H9 (cell line): ENCODE results near the gene ADAMTS17. TPM values are rescaled to one million over a fixed set of nuclear protein-coding genes. Genes with fewer than 3 reads are reported as not detected.

Experiments
- DNase-seq: peaks from one replicate; pipeline ENCODE4 v3.0.0-alpha.2; 2017
- H2AFZ ChIP-seq: one replicate; pipeline ENCODE4 v1.6.1; 2013; ENCODE audit warnings: mild to moderate bottlenecking, low read length, control low read depth, moderate library complexity
- H2AK5ac ChIP-seq: 2 replicates; pipeline ENCODE4 v1.6.1; 2013; ENCODE audit warnings: low read length, control low read depth, mixed read lengths; ENCODE audit not compliant: insufficient read length
- H2BK120ac ChIP-seq: one replicate; pipeline ENCODE4 v1.6.1; 2013; ENCODE audit warnings: low read depth, mild to moderate bottlenecking, low read length, control low read depth, inconsistent platforms; ENCODE audit not compliant: poor library complexity, severe bottlenecking
- H2BK12ac ChIP-seq: 2 replicates; pipeline ENCODE4 v1.6.1; 2013; ENCODE audit warnings: low read length, control low read depth, mixed read lengths, low read depth; ENCODE audit not compliant: insufficient read length
- H2BK15ac ChIP-seq: 2 replicates; pipeline ENCODE4 v1.6.1; 2013; ENCODE audit warnings: low read depth, low read length, control low read depth
- H2BK20ac ChIP-seq: one replicate; pipeline ENCODE4 v1.6.1; 2013; ENCODE audit warnings: low read depth, mild to moderate bottlenecking, low read length, control low read depth, inconsistent platforms; ENCODE audit not compliant: poor library complexity, severe bottlenecking
- H2BK5ac ChIP-seq: 2 replicates; pipeline ENCODE4 v1.6.1; 2013; ENCODE audit warnings: low read length, control low read depth, mixed read lengths; ENCODE audit not compliant: insufficient read length
- H3K14ac ChIP-seq: 2 replicates; pipeline ENCODE4 v1.6.1; 2013; ENCODE audit warnings: low read length, control low read depth; ENCODE audit not compliant: insufficient read depth
- H3K18ac ChIP-seq: 2 replicates; pipeline ENCODE4 v1.6.1; 2013; ENCODE audit warnings: low read depth, mild to moderate bottlenecking, mixed read lengths, low read length, control low read depth; ENCODE audit not compliant: insufficient read length
- H3K23ac ChIP-seq: 2 replicates; pipeline ENCODE4 v1.6.1; 2013; ENCODE audit warnings: low read length, control low read depth, mixed read lengths, low read depth; ENCODE audit not compliant: insufficient read length
- H3K23me2 ChIP-seq: 2 replicates; pipeline ENCODE4 v1.6.1; 2013; ENCODE audit warnings: low read depth, mild to moderate bottlenecking, mixed read lengths, low read length, control low read depth; ENCODE audit not compliant: insufficient read length, poor library complexity, severe bottlenecking
- H3K27ac ChIP-seq: 2 replicates; pipeline ENCODE4 v1.5.1; 2013; ENCODE audit warnings: low read length, control low read depth, mixed read lengths, low read depth; ENCODE audit not compliant: insufficient read length
- H3K27me3 ChIP-seq: 2 replicates; pipeline ENCODE4 v1.6.1; 2013; ENCODE audit warnings: low read length, control low read depth, inconsistent platforms; ENCODE audit not compliant: insufficient read depth
- H3K4ac ChIP-seq: 2 replicates; pipeline ENCODE4 v1.6.1; 2013; ENCODE audit warnings: low read depth, mild to moderate bottlenecking, control low read depth, inconsistent platforms, low read length, moderate library complexity
- H3K4me1 ChIP-seq: 2 replicates; pipeline ENCODE4 v1.6.1; 2013; ENCODE audit warnings: low read length, control low read depth, inconsistent platforms; ENCODE audit not compliant: insufficient read depth
- H3K4me2 ChIP-seq: 2 replicates; pipeline ENCODE4 v1.6.1; 2013; ENCODE audit warnings: low read length, control low read depth, mixed read lengths; ENCODE audit not compliant: insufficient read length, insufficient read depth
- H3K56ac ChIP-seq: 2 replicates; pipeline ENCODE4 v1.6.1; 2013; ENCODE audit warnings: low read depth, mild to moderate bottlenecking, mixed read lengths, low read length, control low read depth; ENCODE audit not compliant: insufficient read length
- H3K79me1 ChIP-seq: 2 replicates; pipeline ENCODE4 v1.6.1; 2013; ENCODE audit warnings: low read depth, mild to moderate bottlenecking, moderate library complexity, low read length, control low read depth, inconsistent platforms; ENCODE audit not compliant: insufficient read depth, poor library complexity, severe bottlenecking
- H3K79me2 ChIP-seq: 2 replicates; pipeline ENCODE4 v1.6.1; 2013; ENCODE audit warnings: low read length, control low read depth, inconsistent platforms; ENCODE audit not compliant: insufficient read depth
- H3K9ac ChIP-seq: 2 replicates; pipeline ENCODE4 v1.6.1; 2013; ENCODE audit warnings: low read length, control low read depth, mixed read lengths; ENCODE audit not compliant: insufficient read length; ENCODE audit errors: extremely low read depth
- H3K9me3 ChIP-seq: one replicate; pipeline ENCODE4 v1.6.1; 2013; ENCODE audit warnings: low read depth, low read length, inconsistent platforms; ENCODE audit not compliant: control insufficient read depth
- H3T11ph ChIP-seq: one replicate; pipeline ENCODE4 v1.6.1; 2013; ENCODE audit warnings: mild to moderate bottlenecking, low read length, control low read depth, inconsistent platforms
- H4K20me1 ChIP-seq: one replicate; pipeline ENCODE4 v1.6.1; 2013; ENCODE audit not compliant: control insufficient read depth, insufficient read length, insufficient read depth
- H4K5ac ChIP-seq: 2 replicates; pipeline ENCODE4 v1.6.1; 2013; ENCODE audit warnings: low read depth, mild to moderate bottlenecking, mixed read lengths, low read length, control low read depth; ENCODE audit not compliant: insufficient read length
- H4K8ac ChIP-seq: replicated peaks from 2 replicates; pipeline ENCODE4 v1.6.1; 2013; ENCODE audit warnings: low read length, control low read depth, mixed read lengths, low read depth; ENCODE audit not compliant: insufficient read length
- H4K91ac ChIP-seq: 2 replicates; pipeline ENCODE4 v1.6.1; 2013; ENCODE audit warnings: low read depth, mild to moderate bottlenecking, moderate library complexity, mixed read lengths, low read length, control low read depth; ENCODE audit not compliant: insufficient read length
- H3K27ac Mint-ChIP-seq, 3 experiments: 2 replicates in 2 of 3; 3 replicates in 1 of 3; pipeline ENCODE4 v1.8.0; 2020 to 2021; ENCODE audit warnings: mixed read lengths in 3 of 3, mild to moderate bottlenecking in 1 of 3, moderate library complexity in 1 of 3
- H3K27me3 Mint-ChIP-seq: 2 replicates; pipeline ENCODE4 v1.8.0; 2021; ENCODE audit warnings: low read depth, mild to moderate bottlenecking, moderate library complexity, mixed read lengths
- H3K36me3 Mint-ChIP-seq, 3 experiments: 2 replicates in 2 of 3; 3 replicates in 1 of 3; pipeline ENCODE4 v1.8.0; 2020 to 2021; ENCODE audit warnings: low read depth in 3 of 3, mixed read lengths in 3 of 3; ENCODE audit not compliant: insufficient read depth in 1 of 3
- H3K4me1 Mint-ChIP-seq, 2 experiments: 2 replicates each; pipeline ENCODE4 v1.8.0; 2020; ENCODE audit warnings: mixed read lengths in 2 of 2
- H3K4me3 Mint-ChIP-seq, 2 experiments: 2 replicates in 1 of 2; 3 replicates in 1 of 2; pipeline ENCODE4 v1.8.0; 2020 to 2021; ENCODE audit warnings: mild to moderate bottlenecking in 2 of 2, mixed read lengths in 2 of 2, moderate library complexity in 1 of 2
- H3K9me3 Mint-ChIP-seq, 2 experiments: 2 replicates in 1 of 2; 3 replicates in 1 of 2; pipeline ENCODE4 v1.8.0; 2020; ENCODE audit warnings: mild to moderate bottlenecking in 2 of 2, mixed read lengths in 2 of 2, moderate library complexity in 1 of 2
- WGBS: extraction: QIAGEN DNeasy Blood & Tissue Kit; methylation state at CpG from one replicate; pipeline ENCODE4 v1.1.7; 2013; ENCODE audit warnings: missing lambda C conversion rate, low lambda C conversion rate, mixed read lengths; ENCODE audit not compliant: insufficient read length; ENCODE audit errors: extremely low coverage; 5-methylcytosine and 5-hydroxymethylcytosine counted together
- total RNA-seq: library from RNA; stranded (reverse); gene quantifications from 2 replicates; pipeline ENCODE4 v1.2.1, GENCODE V29; 2021
- TF ChIP-seq, protein P1 (sequence below): fragments of 200-600 bp; sonication (generic); conservative IDR thresholded peaks from 3 replicates; pipeline ENCODE4 v1.8.0; 2021; ENCODE audit warnings: antibody characterized with exemption, mild to moderate bottlenecking

The ADAMTS17 gene
- total RNA-seq, 1 experiment from 2014 or later, result 2.9 TPM

DNA sequence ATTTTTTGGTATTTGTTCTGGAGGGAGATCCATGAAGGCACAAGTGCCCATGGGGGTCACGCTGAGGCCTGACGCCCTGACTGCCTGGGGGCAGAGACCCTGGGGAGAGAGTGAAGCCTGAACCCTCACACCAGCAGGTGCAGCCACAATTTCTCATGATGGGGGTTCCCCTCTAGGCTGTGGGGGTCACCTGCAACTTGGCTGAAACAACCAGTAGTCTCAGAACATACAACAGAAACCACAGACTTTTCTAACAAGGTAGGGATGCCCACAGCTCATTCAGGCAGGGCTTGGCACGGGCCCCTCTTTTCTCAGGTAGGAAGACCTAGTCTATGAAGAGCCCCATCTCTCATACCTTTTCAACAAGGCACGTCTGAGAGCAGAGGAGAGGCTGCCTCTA, 245.1 kb downstream of the ADAMTS17 start:
- Histone ChIP-seq H3K9me3 (no peaks in the 10 kb centered on the region), H3K79me1 (no peaks in the 10 kb centered on the region), H4K91ac (no peak overlapping the region), H3K56ac (no peak overlapping the region), H3K9ac (no peak overlapping the region), H4K8ac (no peak overlapping the region), H3K18ac (no peak overlapping the region), H2BK20ac (no peak overlapping the region), H2BK12ac (no peak overlapping the region), H3K4me2 (no peak overlapping the region), H3K23me2 (no peaks in the 10 kb centered on the region), H3K27me3 (no peaks in the 10 kb centered on the region), H3K23ac (no peak overlapping the region), H3K14ac (no peak overlapping the region), H2BK120ac (no peak overlapping the region), H2BK15ac (no peak overlapping the region), H3K4me1 (peaks cover 7% of the 10 kb centered on the region; the same call in 1 of the 2 replicates), H2BK5ac (no peak overlapping the region), H3K27ac (no peak overlapping the region), H4K5ac (no peak overlapping the region), H4K20me1 (no peaks in the 10 kb centered on the region), H3T11ph (no peak overlapping the region), H3K79me2 (no peaks in the 10 kb centered on the region), H2AK5ac (no peak overlapping the region), H3K4ac (no peak overlapping the region), H2AFZ (no peak overlapping the region)
- peaks cover 11% of the 10 kb centered on the region for H3K27me3 Mint-ChIP-seq
- H3K4me3 Mint-ChIP-seq, result no peak overlapping the region
- no peak for DNase-seq
- WGBS, result no CpG with 5 or more reads among the region's 4 CpGs
- H3K36me3 Mint-ChIP-seq, result no peaks in the 10 kb centered on the region; a peak in 1 of 7 replicates
- TF ChIP-seq, protein P1, sequence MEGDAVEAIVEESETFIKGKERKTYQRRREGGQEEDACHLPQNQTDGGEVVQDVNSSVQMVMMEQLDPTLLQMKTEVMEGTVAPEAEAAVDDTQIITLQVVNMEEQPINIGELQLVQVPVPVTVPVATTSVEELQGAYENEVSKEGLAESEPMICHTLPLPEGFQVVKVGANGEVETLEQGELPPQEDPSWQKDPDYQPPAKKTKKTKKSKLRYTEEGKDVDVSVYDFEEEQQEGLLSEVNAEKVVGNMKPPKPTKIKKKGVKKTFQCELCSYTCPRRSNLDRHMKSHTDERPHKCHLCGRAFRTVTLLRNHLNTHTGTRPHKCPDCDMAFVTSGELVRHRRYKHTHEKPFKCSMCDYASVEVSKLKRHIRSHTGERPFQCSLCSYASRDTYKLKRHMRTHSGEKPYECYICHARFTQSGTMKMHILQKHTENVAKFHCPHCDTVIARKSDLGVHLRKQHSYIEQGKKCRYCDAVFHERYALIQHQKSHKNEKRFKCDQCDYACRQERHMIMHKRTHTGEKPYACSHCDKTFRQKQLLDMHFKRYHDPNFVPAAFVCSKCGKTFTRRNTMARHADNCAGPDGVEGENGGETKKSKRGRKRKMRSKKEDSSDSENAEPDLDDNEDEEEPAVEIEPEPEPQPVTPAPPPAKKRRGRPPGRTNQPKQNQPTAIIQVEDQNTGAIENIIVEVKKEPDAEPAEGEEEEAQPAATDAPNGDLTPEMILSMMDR, result no peak
- H3K4me1 Mint-ChIP-seq, result peaks cover 11% of the 10 kb centered on the region in 2 experiments
- H3K9me3 Mint-ChIP-seq, result peaks cover 0 to 1% of the 10 kb centered on the region in 2 experiments; a peak in 1 of 5 replicates
- H3K27ac Mint-ChIP-seq, result no peak overlapping the region
